SU-DHL-6 (cell line): Measurements from ENCODE around the gene WDR19.

Experiments
- H2AFZ ChIP-seq: fragments of 200-600 bp; sonication (generic); 2 replicates; pipeline ENCODE4 v1.6.1; 2014; ENCODE audit warnings: low read depth, mild to moderate bottlenecking, moderate library complexity, mixed read lengths, antibody characterized with exemption, low read length; ENCODE audit not compliant: severe bottlenecking
- H3F3A ChIP-seq: fragments of 200-600 bp; shearing (Covaris generic); 2 replicates; pipeline ENCODE4 v1.6.0; 2016; ENCODE audit warnings: antibody characterized with exemption, mild to moderate bottlenecking; ENCODE audit not compliant: insufficient read depth
- H3K27ac ChIP-seq: fragments of 200-600 bp; sonication (generic); 2 replicates; pipeline ENCODE4 v1.5.1; 2016; ENCODE audit warnings: low read depth, mild to moderate bottlenecking, low read length, moderate library complexity, mixed read lengths
- H3K27me3 ChIP-seq: fragments of 200-600 bp; sonication (generic), shearing (Covaris generic); 2 replicates; pipeline ENCODE4 v1.6.0; 2014; ENCODE audit warnings: mild to moderate bottlenecking, low read length
- H3K36me3 ChIP-seq: fragments of 200-600 bp; sonication (generic); 2 replicates; pipeline ENCODE4 v1.6.1; 2014; ENCODE audit warnings: mild to moderate bottlenecking, low read length, mixed read lengths
- H3K4me2 ChIP-seq: fragments of 300-600, 200-600 bp; shearing (Covaris generic), sonication (generic); 2 replicates; pipeline ENCODE4 v1.6.0; 2014; ENCODE audit warnings: low read length, low read depth, mild to moderate bottlenecking; ENCODE audit not compliant: poor library complexity, severe bottlenecking
- H3K4me3 ChIP-seq: fragments of 200-600 bp; sonication (generic); 2 replicates; pipeline ENCODE4 v1.5.1; 2014; ENCODE audit warnings: antibody characterized with exemption, low read length, mild to moderate bottlenecking, mixed read lengths; ENCODE audit not compliant: insufficient read depth, poor library complexity, severe bottlenecking
- H3K79me2 ChIP-seq: fragments of 200-600 bp; sonication (generic); 2 replicates; pipeline ENCODE4 v1.6.1; 2014; ENCODE audit warnings: mild to moderate bottlenecking, low read length, moderate library complexity; ENCODE audit not compliant: insufficient read depth
- H3K9ac ChIP-seq: fragments of 200-600 bp; sonication (generic); 2 replicates; pipeline ENCODE4 v1.7.0; 2014; ENCODE audit warnings: mild to moderate bottlenecking, low read length
- H3K9me2 ChIP-seq: fragments of 200-600 bp; sonication (generic); replicated peaks from 2 replicates; pipeline ENCODE4 v1.6.1; 2014; ENCODE audit warnings: low read length; ENCODE audit not compliant: insufficient read depth
- H3K9me3 ChIP-seq: fragments of 200-600 bp; sonication (generic); 2 replicates; pipeline ENCODE4 v1.6.1; 2014; ENCODE audit warnings: low read length, mixed read lengths; ENCODE audit not compliant: insufficient read depth
- H4K20me1 ChIP-seq: fragments of 200-600 bp; sonication (generic); 2 replicates; pipeline ENCODE4 v1.6.1; 2014; ENCODE audit warnings: low read depth, mild to moderate bottlenecking, antibody characterized with exemption, low read length, moderate library complexity, mixed read lengths
- EZH2phosphoT487 ChIP-seq: fragments of 200-600 bp; sonication (generic), shearing (Covaris generic); conservative IDR thresholded peaks from 2 replicates; pipeline ENCODE4 v1.6.1; 2018; ENCODE audit warnings: mild to moderate bottlenecking, antibody characterized with exemption, low read length, moderate library complexity, mixed read lengths
- TF ChIP-seq, protein P1 (sequence below): fragments of 200-600 bp; sonication (generic); IDR thresholded peaks from one replicate; pipeline ENCODE4 v1.5.1; 2017; ENCODE audit warnings: antibody characterized with exemption, mild to moderate bottlenecking, low read length, moderate library complexity; ENCODE audit not compliant: insufficient read depth, poor library complexity, severe bottlenecking

The WDR19 gene

DNA sequence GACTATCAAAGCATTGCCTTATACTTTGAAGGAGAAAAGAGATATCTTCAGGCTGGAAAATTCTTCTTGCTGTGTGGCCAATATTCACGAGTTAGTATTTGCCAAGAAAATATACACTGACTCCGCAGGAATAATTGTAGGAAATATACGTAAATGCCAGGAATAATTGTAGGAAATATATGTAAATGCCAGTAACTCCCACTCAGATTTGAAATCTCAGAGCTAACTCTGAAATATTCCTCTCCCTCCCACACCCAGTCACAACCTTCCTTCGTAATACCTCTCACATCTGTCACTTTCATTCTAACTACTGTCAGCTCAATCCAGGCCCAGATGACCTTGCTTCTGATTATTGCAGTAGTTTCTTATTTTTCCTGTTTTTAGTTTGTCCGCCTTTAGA, 73.5 kb downstream of the WDR19 start:
- Histone ChIP-seq H3K27me3 (no peaks in the 10 kb centered on the region), H3K9me3 (no peaks in the 10 kb centered on the region), H3K36me3 (0 out of 2 replicates have a peak, but pooled peaks cover 2% of the 10 kb centered on the region), H3F3A (peaks cover 4% of the 10 kb centered on the region; the same call in 1 of the 2 replicates), H3K79me2 (no peaks in the 10 kb centered on the region), H4K20me1 (no peaks in the 10 kb centered on the region), H2AFZ (no peak overlapping the region), H3K9me2 (no peaks in the 10 kb centered on the region), H3K4me2 (no peak overlapping the region), H3K4me3 (no peak overlapping the region), H3K27ac (no peak overlapping the region), H3K9ac (no peak overlapping the region)
- TF ChIP-seq EZH2phosphoT487, result no peak
- TF ChIP-seq, protein P1, sequence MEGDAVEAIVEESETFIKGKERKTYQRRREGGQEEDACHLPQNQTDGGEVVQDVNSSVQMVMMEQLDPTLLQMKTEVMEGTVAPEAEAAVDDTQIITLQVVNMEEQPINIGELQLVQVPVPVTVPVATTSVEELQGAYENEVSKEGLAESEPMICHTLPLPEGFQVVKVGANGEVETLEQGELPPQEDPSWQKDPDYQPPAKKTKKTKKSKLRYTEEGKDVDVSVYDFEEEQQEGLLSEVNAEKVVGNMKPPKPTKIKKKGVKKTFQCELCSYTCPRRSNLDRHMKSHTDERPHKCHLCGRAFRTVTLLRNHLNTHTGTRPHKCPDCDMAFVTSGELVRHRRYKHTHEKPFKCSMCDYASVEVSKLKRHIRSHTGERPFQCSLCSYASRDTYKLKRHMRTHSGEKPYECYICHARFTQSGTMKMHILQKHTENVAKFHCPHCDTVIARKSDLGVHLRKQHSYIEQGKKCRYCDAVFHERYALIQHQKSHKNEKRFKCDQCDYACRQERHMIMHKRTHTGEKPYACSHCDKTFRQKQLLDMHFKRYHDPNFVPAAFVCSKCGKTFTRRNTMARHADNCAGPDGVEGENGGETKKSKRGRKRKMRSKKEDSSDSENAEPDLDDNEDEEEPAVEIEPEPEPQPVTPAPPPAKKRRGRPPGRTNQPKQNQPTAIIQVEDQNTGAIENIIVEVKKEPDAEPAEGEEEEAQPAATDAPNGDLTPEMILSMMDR, result no peak

DNA sequence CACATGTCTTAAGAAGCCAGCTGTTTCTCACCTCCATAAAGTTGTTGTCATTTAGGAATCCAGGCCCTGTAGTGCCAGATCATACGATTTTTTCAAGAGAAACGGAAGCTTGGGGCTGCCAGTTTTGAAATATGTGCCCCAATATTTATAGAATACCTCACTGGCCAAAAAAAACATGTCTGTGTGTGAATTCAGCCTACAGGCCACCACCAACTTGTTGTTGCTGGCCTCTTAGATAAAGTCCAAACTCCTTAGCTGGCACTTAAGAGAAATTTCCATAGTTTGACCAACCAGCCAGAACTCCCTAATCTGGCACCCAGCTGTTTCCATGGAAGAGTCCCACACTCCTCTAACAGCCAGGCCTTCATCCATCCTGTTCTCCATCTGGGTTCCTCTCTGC, 74.1 kb downstream of the WDR19 start:
- Histone ChIP-seq H3K27ac (no peak overlapping the region), H3K4me3 (no peak overlapping the region), H3K9ac (no peak overlapping the region), H3K9me3 (no peaks in the 10 kb centered on the region), H4K20me1 (no peaks in the 10 kb centered on the region), H3K79me2 (no peaks in the 10 kb centered on the region), H3K27me3 (no peaks in the 10 kb centered on the region), H2AFZ (no peak overlapping the region), H3K9me2 (no peaks in the 10 kb centered on the region), H3K4me2 (no peak overlapping the region), H3K36me3 (0 out of 2 replicates have a peak, but pooled peaks cover 2% of the 10 kb centered on the region), H3F3A (peaks cover 4% of the 10 kb centered on the region; the same call in 1 of the 2 replicates)
- no peak for TF ChIP-seq EZH2phosphoT487
- TF ChIP-seq, protein P1, result no peak

DNA sequence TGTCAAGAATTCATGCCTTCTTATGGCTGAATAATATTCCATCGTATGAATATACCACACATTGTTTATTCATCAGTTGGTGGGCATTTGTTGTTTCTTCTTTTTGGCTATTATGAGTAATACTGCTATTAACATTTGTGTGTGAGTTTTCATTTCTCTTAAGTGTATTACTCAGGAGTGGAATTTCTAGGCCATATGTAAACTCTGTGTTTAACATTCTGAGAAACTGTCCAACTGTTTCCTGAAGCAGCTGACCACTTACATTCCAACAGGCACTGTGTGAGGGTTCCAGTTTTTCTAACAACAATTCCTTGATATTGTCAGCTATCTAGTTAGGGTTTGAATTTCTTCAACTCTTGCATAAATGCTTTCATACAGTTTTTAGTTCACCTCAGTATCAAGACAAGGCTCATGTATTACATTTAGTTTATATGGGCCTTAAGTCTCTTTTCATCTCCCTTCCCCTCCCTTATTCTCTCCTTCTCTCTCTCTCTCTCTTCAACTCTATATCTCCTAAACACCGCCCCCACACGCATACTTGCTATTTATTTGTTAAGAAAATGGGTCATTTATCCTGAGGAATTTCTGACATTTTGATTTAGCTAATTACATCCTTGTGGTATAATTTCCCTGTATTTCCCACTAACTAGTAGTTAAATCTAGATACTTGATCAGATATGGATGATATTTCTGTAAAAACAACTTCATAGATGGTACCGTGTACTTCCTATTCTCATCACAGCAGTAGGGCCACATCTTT, 77.4 kb downstream of the WDR19 start:
- Histone ChIP-seq H3K9me2 (no peaks in the 10 kb centered on the region), H3K9me3 (no peaks in the 10 kb centered on the region), H3K79me2 (no peaks in the 10 kb centered on the region), H2AFZ (no peak overlapping the region), H3K4me2 (no peak overlapping the region), H3K27me3 (no peaks in the 10 kb centered on the region), H3F3A (peaks cover 3% of the 10 kb centered on the region; the same call in 1 of the 2 replicates), H3K4me3 (no peak overlapping the region), H3K36me3 (0 out of 2 replicates have a peak, but pooled peaks cover under 1% of the 10 kb centered on the region), H4K20me1 (no peaks in the 10 kb centered on the region), H3K27ac (no peak overlapping the region), H3K9ac (no peak overlapping the region)
- no peak for TF ChIP-seq EZH2phosphoT487
- TF ChIP-seq, protein P1, result no peak
